Chondrocyte (in vitro differentiated cells): ENCODE data around the gene ESYT2. TPM values are rescaled to one million over a fixed set of nuclear protein-coding genes. Genes with fewer than 3 reads are reported as not detected.
A peak's percentile ranks its signal among the peaks of the same experiment; 100 is the strongest.

Experiments
- DNase-seq: peaks from one replicate; pipeline ENCODE4 v3.0.0; 2021; ENCODE audit warnings: mixed read lengths, low spot score
- H3K27ac Mint-ChIP-seq: one replicate; pipeline ENCODE4 v1.8.0; 2021; ENCODE audit warnings: mild to moderate bottlenecking, moderate library complexity, mixed read lengths; ENCODE audit not compliant: unreplicated experiment
- H3K27me3 Mint-ChIP-seq: 2 replicates; pipeline ENCODE4 v1.8.0; 2021; ENCODE audit warnings: low read depth, mixed read lengths
- H3K36me3 Mint-ChIP-seq: 2 replicates; pipeline ENCODE4 v1.8.0; 2021; ENCODE audit warnings: low read depth, mixed read lengths
- H3K4me1 Mint-ChIP-seq: 2 replicates; pipeline ENCODE4 v1.8.0; 2021; ENCODE audit warnings: low read depth, mild to moderate bottlenecking, mixed read lengths
- H3K4me3 Mint-ChIP-seq: one replicate; pipeline ENCODE4 v1.8.0; 2021; ENCODE audit warnings: mild to moderate bottlenecking, moderate library complexity, mixed read lengths; ENCODE audit not compliant: unreplicated experiment
- H3K9me3 Mint-ChIP-seq: 2 replicates; pipeline ENCODE4 v1.8.0; 2021; ENCODE audit warnings: low read depth, mixed read lengths
- total RNA-seq: library from RNA; stranded (reverse); gene quantifications from 3 replicates; pipeline ENCODE4 v1.2.1, GENCODE V29; 2021
- TF ChIP-seq, protein P1 (sequence below): fragments of 200-600 bp; sonication (generic); IDR thresholded peaks from 2 replicates; pipeline ENCODE4 v1.5.0; 2021; ENCODE audit warnings: antibody characterized with exemption, mild to moderate bottlenecking, moderate library complexity

The ESYT2 gene
- total RNA-seq, 1 donor from 2014 or later, result 108 TPM

DNA sequence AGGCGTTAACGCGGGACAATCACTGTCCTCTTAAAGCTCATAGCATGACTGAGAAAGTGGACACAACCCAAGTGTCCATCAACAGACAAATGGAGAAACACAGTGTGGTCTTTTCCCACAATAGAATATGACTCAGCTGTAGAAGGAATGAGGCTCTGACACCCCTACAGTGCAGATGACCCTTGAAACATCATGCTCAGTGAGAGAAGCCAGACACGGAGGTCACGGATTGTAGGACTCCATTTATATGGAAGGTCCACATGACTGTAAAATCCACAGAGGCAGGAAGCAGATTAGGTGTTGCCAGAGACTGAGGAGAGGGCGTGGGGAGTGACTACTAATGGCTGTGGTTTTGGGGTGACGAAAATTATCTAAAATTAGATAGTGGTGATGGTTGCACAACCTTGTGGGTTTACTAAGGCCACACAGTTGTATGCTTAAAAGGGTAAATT lies 118.6 kb downstream of the ESYT2 start:
- peak overlapping the region; percentile 32 for H3K27ac Mint-ChIP-seq
- H3K27me3 Mint-ChIP-seq, result no peaks in the 10 kb centered on the region
- peaks cover 14% of the 10 kb centered on the region for H3K4me1 Mint-ChIP-seq
- H3K9me3 Mint-ChIP-seq, result no peaks in the 10 kb centered on the region
- no peaks in the 10 kb centered on the region for H3K36me3 Mint-ChIP-seq
- no peak for DNase-seq
- H3K4me3 Mint-ChIP-seq, result no peak overlapping the region
- TF ChIP-seq, protein P1, sequence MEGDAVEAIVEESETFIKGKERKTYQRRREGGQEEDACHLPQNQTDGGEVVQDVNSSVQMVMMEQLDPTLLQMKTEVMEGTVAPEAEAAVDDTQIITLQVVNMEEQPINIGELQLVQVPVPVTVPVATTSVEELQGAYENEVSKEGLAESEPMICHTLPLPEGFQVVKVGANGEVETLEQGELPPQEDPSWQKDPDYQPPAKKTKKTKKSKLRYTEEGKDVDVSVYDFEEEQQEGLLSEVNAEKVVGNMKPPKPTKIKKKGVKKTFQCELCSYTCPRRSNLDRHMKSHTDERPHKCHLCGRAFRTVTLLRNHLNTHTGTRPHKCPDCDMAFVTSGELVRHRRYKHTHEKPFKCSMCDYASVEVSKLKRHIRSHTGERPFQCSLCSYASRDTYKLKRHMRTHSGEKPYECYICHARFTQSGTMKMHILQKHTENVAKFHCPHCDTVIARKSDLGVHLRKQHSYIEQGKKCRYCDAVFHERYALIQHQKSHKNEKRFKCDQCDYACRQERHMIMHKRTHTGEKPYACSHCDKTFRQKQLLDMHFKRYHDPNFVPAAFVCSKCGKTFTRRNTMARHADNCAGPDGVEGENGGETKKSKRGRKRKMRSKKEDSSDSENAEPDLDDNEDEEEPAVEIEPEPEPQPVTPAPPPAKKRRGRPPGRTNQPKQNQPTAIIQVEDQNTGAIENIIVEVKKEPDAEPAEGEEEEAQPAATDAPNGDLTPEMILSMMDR, result no peak

DNA sequence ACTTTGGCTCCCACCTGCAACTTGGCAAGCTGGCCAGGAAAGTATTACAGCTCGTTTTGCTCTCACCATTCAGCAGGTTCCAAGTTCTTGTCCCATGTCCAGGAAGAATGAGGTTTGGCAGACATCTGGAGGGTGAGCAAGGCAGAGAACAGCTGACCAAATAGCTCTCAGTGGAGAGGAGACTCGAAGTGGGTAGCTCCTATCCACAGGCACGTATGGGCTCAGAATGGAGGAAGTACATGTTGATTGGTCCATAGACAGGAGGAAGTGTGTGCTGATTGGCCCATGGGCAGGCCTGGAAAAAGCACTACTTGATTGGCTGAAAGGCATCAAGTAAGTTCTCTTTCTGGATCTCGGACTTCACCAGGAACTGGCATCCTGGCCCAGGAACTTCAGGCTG lies 121.7 kb downstream of the ESYT2 start:
- Mint-ChIP-seq H3K27ac (no peak overlapping the region), H3K9me3 (no peaks in the 10 kb centered on the region), H3K4me1 (peaks cover 27% of the 10 kb centered on the region), H3K27me3 (no peaks in the 10 kb centered on the region), H3K36me3 (no peaks in the 10 kb centered on the region), H3K4me3 (no peak overlapping the region)
- DNase-seq, result no peak
- TF ChIP-seq, protein P1, result no peak

DNA sequence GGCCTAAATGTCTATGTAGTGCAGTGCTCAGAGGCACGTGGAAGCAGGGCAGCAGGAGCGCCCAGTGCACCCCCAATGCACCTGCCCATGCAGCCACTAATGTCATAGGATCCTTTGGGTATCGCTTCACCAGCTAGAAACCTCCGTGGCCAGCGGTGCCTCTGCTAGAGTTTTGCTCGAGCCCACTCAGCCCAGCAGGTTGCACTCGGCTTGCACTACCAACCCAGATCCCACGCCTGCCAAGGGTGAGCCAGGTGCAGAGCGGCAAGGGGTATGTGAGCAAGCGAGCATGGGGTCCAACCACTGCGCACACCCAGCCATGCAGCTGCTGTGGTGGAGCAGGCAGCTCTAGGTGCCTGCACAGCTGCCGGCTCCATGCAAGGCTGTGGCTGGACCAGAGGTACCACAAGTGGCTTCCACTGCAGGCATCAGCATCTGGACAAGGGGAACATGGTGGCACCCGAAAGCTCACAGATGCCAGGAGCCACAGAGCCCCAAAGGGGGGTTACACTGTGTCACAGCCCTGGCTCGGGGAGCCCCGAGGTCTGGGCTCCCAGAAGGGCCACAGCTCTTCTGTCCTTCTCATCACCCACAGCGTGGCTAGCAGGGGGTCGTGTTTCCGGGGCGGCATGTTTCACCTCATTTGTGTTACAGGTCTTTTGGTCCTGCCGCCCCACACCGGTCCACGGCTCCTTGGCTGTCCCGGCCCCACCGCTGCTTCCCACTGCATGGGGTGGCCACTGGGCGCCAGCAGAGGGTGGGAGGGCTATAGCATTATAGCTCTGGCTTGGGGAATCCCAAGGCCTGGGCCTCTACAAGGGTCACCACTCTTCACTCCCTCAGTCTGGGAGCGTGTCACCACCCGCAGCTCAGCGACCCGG lies 122.4 kb downstream of the ESYT2 start:
- Mint-ChIP-seq H3K27ac (no peak overlapping the region), H3K9me3 (no peaks in the 10 kb centered on the region), H3K27me3 (no peaks in the 10 kb centered on the region), H3K4me3 (no peak overlapping the region), H3K4me1 (peaks cover 27% of the 10 kb centered on the region), H3K36me3 (no peaks in the 10 kb centered on the region)
- DNase-seq, result no peak
- TF ChIP-seq, protein P1, result no peak

DNA sequence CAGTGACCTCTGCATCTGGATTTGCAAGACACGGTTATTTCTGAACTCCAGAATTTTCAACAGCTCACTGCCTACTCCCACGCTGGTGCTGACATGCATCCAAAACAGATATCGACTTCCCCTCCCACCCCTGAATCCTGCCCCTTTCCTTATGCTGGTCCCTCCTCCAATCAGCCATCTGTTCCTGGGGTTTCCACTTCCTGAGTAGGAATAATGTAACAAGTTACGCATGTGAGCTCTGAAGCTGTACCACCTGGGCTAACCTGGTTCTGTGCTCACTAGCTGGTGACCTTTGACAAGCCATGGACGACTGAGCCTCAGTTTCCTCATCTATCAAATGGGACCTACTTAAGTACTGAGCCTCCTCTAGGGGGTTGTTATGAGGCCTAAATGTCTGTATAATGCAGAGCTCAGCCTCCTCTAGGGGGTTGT lies 123.0 kb downstream of the ESYT2 start:
- Mint-ChIP-seq H3K9me3 (no peaks in the 10 kb centered on the region), H3K4me1 (peaks cover 27% of the 10 kb centered on the region), H3K27ac (no peak overlapping the region), H3K4me3 (no peak overlapping the region), H3K27me3 (no peaks in the 10 kb centered on the region), H3K36me3 (no peaks in the 10 kb centered on the region)
- no peak for DNase-seq
- TF ChIP-seq, protein P1, result no peak

DNA sequence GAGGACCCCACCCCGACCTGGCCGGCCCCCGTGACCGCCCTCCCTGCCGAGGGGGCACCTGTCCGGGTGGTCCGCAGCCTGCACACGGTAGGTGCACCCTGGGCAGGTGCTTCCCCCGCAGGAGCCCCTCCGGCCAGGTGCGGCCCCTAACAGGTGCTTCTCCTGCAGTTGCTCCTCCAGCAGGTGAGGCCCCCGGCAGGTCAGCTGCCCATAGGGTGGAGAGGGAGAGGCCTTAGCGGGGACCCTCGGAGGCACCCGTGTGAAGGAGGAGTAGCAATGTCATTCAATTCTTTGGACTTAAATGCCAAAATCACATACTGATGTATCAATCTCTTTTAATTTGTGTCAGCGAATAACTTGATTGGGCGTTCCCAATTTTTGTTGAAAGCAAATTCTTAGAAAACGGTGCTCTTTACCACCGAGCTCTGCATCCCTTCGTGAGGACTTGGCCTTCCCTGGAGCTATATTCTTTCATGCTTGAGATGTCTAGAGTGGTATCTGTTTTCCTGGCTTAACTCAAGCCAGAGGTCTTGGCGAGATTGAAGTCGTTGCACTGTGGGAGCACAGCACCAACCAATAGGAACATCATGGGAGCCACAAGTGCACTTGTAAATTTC lies 124.0 kb downstream of the ESYT2 start:
- H3K36me3 Mint-ChIP-seq, result no peaks in the 10 kb centered on the region
- no peaks in the 10 kb centered on the region for H3K9me3 Mint-ChIP-seq
- peak overlapping the region; percentile 46 for H3K27ac Mint-ChIP-seq
- TF ChIP-seq, protein P1, result peak; percentile 20
- peaks cover 22% of the 10 kb centered on the region for H3K4me1 Mint-ChIP-seq
- H3K27me3 Mint-ChIP-seq, result no peaks in the 10 kb centered on the region
- peak overlapping the region; percentile 78 for H3K4me3 Mint-ChIP-seq
- no peak for DNase-seq
